DND-41 (cell line): ENCODE data around the gene PNPLA2.

Experiments
- ATAC-seq: fragments of 200-7000 bp; cut with Tn5 transposase; 3 replicates; pipeline ENCODE4 v1.9.1; 2021; ENCODE audit warnings: low read depth; ENCODE audit not compliant: insufficient read depth
- DNase-seq: peaks from one replicate; pipeline ENCODE4 v3.0.0-alpha.2; 2020
- H2AFZ ChIP-seq: 2 replicates; pipeline ENCODE4 v1.6.0; 2012; ENCODE audit warnings: low read depth, low read length
- H3K27ac ChIP-seq: 2 replicates; pipeline ENCODE4 v1.5.1; 2012; ENCODE audit warnings: low read length, inconsistent platforms
- H3K27me3 ChIP-seq: fragments of 200-600 bp; sonication (generic); 2 replicates; pipeline ENCODE4 v1.6.0; 2012; ENCODE audit warnings: low read length, mild to moderate bottlenecking, inconsistent platforms; ENCODE audit not compliant: insufficient read depth, poor library complexity
- H3K36me3 ChIP-seq: 2 replicates; pipeline ENCODE4 v1.5.1; 2012; ENCODE audit warnings: low read length, inconsistent platforms; ENCODE audit not compliant: insufficient read depth
- H3K4me1 ChIP-seq: 2 replicates; pipeline ENCODE4 v1.5.1; 2012; ENCODE audit warnings: mild to moderate bottlenecking, low read length; ENCODE audit not compliant: insufficient read depth
- H3K4me2 ChIP-seq: 2 replicates; pipeline ENCODE4 v1.6.0; 2012; ENCODE audit warnings: mild to moderate bottlenecking, moderate library complexity, low read length, inconsistent platforms; ENCODE audit not compliant: insufficient read depth
- H3K4me3 ChIP-seq, 2 experiments: fragments of 200-600 bp in 1 of 2; shearing (Covaris generic) in 1 of 2; 2 replicates each; pipeline ENCODE4 v1.5.1; 2012 to 2016; ENCODE audit warnings: inconsistent platforms in 2 of 2, low read length in 2 of 2, mild to moderate bottlenecking in 2 of 2, low read depth in 1 of 2, moderate library complexity in 1 of 2
- H3K79me2 ChIP-seq: 2 replicates; pipeline ENCODE4 v1.6.0; 2012; ENCODE audit warnings: low read length, inconsistent platforms; ENCODE audit not compliant: insufficient read depth
- H3K9ac ChIP-seq: 2 replicates; pipeline ENCODE4 v1.6.0; 2012; ENCODE audit warnings: low read depth, mild to moderate bottlenecking, inconsistent platforms, low read length, moderate library complexity
- H3K9me3 ChIP-seq: 2 replicates; pipeline ENCODE4 v1.5.1; 2012; ENCODE audit warnings: low read length, moderate library complexity, mild to moderate bottlenecking, inconsistent platforms; ENCODE audit not compliant: insufficient read depth, severe bottlenecking
- H4K20me1 ChIP-seq: 2 replicates; pipeline ENCODE4 v1.6.0; 2012; ENCODE audit warnings: low read length; ENCODE audit not compliant: insufficient read depth
- CTCF ChIP-seq: IDR thresholded peaks from 2 replicates; pipeline ENCODE4 v1.5.1; 2012; ENCODE audit warnings: borderline replicate concordance, low read length, moderate library complexity, mild to moderate bottlenecking; ENCODE audit not compliant: poor library complexity, severe bottlenecking; ENCODE audit errors: extremely low read depth
- EZH2 ChIP-seq: IDR thresholded peaks from 3 replicates; pipeline ENCODE4 v1.6.1; 2012; ENCODE audit warnings: borderline replicate concordance, low read depth, mild to moderate bottlenecking, moderate library complexity, low read length, inconsistent platforms; ENCODE audit not compliant: severe bottlenecking

PNPLA2 gene

GRCh38 chr11:792535-792821, 26.2 kb upstream of the PNPLA2 start:
- H3K27ac ChIP-seq = no peak overlapping the region
- H3K9me3 ChIP-seq = no peaks in the 10 kb centered on the region
- ATAC-seq = no peak
- H3K4me1 ChIP-seq = peaks cover 27% of the 10 kb centered on the region
- H3K9ac ChIP-seq = no peak overlapping the region
- DNase-seq = no peak
- H3K4me3 ChIP-seq = no peak overlapping the region
- no peak for TF ChIP-seq EZH2
- no peak for TF ChIP-seq CTCF
- peaks cover 17% of the 10 kb centered on the region for H3K79me2 ChIP-seq
- no peak overlapping the region for H2AFZ ChIP-seq
- no peak overlapping the region for H3K4me2 ChIP-seq
- H4K20me1 ChIP-seq = peaks cover 39% of the 10 kb centered on the region
- peaks cover 29% of the 10 kb centered on the region for H3K36me3 ChIP-seq
- no peaks in the 10 kb centered on the region for H3K27me3 ChIP-seq

GRCh38 chr11:792873-793272, 25.8 kb upstream of the PNPLA2 start:
- peaks cover 39% of the 10 kb centered on the region for H4K20me1 ChIP-seq
- H3K36me3 ChIP-seq = peaks cover 29% of the 10 kb centered on the region
- H3K4me1 ChIP-seq = peaks cover 31% of the 10 kb centered on the region
- H3K79me2 ChIP-seq = peaks cover 20% of the 10 kb centered on the region
- TF ChIP-seq EZH2 = no peak
- no peak for TF ChIP-seq CTCF
- no peak overlapping the region for H3K4me2 ChIP-seq
- no peak overlapping the region for H3K27ac ChIP-seq
- H2AFZ ChIP-seq = no peak overlapping the region
- no peaks in the 10 kb centered on the region for H3K27me3 ChIP-seq
- ATAC-seq (no peak), DNase-seq (no peak)
- no peak overlapping the region for H3K9ac ChIP-seq
- no peaks in the 10 kb centered on the region for H3K9me3 ChIP-seq
- no peak overlapping the region for H3K4me3 ChIP-seq

GRCh38 chr11:793556-793955, 25.2 kb upstream of the PNPLA2 start:
- peaks cover 36% of the 10 kb centered on the region for H3K4me1 ChIP-seq
- no peak overlapping the region for H3K27ac ChIP-seq
- H3K4me2 ChIP-seq = no peak overlapping the region
- H3K9ac ChIP-seq = no peak overlapping the region
- no peak for TF ChIP-seq CTCF
- TF ChIP-seq EZH2 = no peak
- no peak overlapping the region for H2AFZ ChIP-seq
- H3K79me2 ChIP-seq = peaks cover 20% of the 10 kb centered on the region
- peaks cover 29% of the 10 kb centered on the region for H3K36me3 ChIP-seq
- DNase-seq = no peak
- H3K4me3 ChIP-seq = no peak overlapping the region
- no peak for ATAC-seq
- H3K27me3 ChIP-seq = no peaks in the 10 kb centered on the region
- peaks cover 43% of the 10 kb centered on the region for H4K20me1 ChIP-seq
- H3K9me3 ChIP-seq = no peaks in the 10 kb centered on the region

- Histone ChIP-seq H3K36me3 (peaks cover 33% of the 10 kb centered on the region), H4K20me1 (peaks cover 43% of the 10 kb centered on the region), H3K9ac (no peak overlapping the region), H3K27ac (no peak overlapping the region), H3K27me3 (no peaks in the 10 kb centered on the region), H2AFZ (no peak overlapping the region), H3K79me2 (peaks cover 20% of the 10 kb centered on the region), H3K4me1 (peaks cover 37% of the 10 kb centered on the region), H3K4me2 (0 out of 2 replicates have a peak overlapping the region, but pooled peaks have one; percentile 14), H3K9me3 (no peaks in the 10 kb centered on the region), H3K4me3 (no peak overlapping the region)
- TF ChIP-seq CTCF = no peak
- TF ChIP-seq EZH2 = no peak
- ATAC-seq = no peak
- no peak for DNase-seq
These were observed 24.5 kb upstream of the PNPLA2 start for GRCh38 chr11:794013-794765.
